GM18951 (cell line): ENCODE results near the gene KRT36.

ENCODE experiments used
- POLR2A ChIP-seq: IDR thresholded peaks from 4 replicates; pipeline ENCODE4 v1.6.1; 2011; ENCODE audit warnings: mild to moderate bottlenecking; ENCODE audit not compliant: insufficient read length, insufficient read depth; ENCODE audit errors: extremely low read depth
- in situ Hi-C: fragments of 300-500 bp; cut with MboI; formaldehyde crosslinking; loops from one replicate; pipeline ENCODE4 v1.12.0; 2022; ENCODE audit warnings: low sequenced_read_pairs, mixed read lengths, inconsistent platforms; ENCODE audit not compliant: unreplicated experiment

Gene KRT36

DNA sequence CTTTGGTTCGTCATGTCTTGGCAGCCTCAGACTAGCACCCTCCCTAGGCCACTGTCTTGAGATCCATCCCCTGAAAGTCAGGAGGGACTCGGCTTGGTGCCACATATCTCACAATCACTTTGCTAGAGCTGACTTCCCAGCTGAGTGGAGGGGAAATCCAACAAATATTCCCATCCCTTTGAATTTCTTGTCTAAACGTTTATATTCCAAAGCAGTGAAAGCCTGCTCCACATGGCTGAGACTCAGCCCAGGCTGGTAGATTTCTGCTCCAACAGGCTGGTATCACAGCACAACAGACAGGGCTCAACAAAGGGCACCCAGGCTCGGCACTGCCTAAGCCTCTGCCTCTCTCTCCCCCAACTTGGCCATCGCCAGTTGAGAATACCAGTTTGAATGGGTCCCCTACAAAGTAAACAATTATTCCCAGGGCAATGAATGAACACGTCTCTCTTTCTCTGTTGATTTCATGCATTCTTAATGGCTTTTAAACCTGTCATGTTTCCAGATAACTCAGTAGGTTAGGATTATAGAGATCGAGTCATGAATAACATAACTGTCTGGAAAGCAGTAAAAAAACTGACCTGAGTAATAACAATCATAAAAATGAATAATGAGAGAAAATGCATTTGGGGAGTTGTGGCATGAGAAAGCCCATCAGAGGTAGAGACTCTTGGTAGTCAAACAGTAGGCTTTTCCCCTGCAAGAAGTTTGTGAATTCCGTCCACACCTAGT, 14.7 kb upstream of the KRT36 start:
- no peak for TF ChIP-seq POLR2A
- in situ Hi-C loops: no loop called here

DNA sequence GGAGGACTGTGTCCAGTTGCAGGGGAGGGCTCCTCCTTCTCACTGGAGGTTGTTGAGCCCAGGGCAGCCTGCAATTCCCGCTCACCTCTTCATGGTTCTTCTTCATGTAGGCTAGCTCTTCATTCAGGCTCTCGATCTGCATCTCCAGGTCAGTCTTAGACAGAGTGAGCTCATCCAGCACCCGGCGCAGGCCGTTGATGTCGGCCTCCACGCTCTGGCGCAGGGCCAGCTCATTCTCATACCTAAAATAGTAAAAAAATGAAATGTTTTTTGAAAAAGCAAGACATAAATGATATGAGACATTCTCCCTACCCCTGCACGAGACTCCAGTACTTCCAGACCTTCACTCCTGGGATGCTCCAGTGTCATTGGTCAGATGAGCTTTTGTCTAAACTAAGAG, 13.5 kb upstream of the KRT36 start:
- TF ChIP-seq POLR2A: no peak
- in situ Hi-C loops: no loop called here

DNA sequence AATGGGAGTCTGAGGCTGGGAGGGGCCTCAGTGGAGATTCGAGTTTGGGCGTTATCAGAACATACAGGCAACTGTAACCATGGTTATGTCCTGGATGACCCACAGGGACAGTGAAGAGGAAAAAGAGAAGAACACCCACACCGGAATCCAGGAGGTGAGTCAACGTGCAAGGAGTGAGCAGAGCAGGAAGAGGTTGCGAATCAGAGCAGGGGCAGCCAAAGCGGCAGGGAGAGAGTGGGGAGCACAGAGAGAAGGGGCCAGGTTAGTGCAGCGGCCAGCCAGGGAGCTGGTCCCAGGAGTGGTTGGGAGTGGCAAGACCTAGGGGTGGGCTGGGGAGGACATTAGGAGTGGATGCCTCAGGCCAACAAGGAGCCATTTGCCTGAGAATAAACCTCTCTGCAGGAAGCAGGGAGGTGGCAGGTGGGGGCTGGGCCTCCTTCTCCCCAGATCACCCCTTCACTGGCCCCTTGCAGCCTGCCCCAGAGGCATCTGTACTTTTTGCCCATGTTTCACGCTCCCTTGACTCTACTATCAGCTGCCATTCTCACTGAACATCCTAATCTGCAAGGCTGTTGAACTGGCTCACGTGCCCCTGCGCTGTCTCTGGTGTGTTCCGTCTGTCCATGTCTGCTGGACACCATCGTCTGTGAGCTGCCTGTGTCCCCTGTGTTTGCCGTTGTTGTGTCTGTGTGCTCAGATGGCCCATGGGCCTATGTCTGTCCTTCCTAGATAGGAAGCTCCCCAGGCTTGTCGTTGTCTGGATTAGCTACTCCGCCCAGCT, 10.6 kb upstream of the KRT36 start:
- no peak for TF ChIP-seq POLR2A

DNA sequence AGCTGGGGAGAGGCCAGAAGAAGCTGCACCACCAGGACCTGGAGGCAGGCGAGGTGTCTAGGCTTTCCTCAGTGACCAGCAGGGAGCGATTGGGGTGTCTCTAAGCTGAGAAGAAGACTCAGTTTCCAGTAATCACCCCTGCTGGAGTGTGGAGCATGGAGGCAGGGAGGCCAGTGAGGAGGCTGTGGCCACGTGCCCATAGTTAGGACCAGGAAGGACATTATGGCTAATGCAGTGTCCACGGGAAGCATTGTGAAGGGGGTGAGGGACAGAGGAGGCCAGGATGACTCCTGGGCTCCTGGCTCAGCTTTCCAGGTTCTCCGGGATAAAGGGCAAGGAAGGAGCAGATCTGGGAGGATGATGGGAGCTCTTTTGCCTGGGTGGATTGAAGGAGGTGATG, 10.0 kb upstream of the KRT36 start:
- in situ Hi-C loops: no loop called here
- no peak for TF ChIP-seq POLR2A

More for the DNA sequence above, 10.6 kb upstream of the KRT36 start:
- in situ Hi-C loops: no loop called here

DNA sequence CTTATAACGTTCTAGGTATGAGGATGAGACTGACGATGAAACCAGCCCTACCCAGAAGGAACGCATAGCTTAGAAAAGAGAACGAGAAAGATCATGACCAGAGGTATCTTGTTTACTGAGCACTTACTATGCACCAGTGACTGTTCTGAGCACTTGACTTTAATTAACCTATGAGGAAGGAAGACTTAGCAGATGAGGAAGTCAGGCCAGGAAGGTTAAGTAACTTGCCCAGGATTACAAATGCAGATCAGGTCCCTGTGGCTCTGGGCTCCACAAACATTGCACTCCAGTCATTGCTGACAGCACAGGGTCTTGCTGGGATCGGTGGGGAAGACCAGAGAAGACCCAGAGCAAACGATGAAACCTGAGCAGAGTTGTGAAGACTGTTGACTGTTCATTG, 8.6 kb upstream of the KRT36 start:
- in situ Hi-C loops: no loop called here
- TF ChIP-seq POLR2A: no peak

DNA sequence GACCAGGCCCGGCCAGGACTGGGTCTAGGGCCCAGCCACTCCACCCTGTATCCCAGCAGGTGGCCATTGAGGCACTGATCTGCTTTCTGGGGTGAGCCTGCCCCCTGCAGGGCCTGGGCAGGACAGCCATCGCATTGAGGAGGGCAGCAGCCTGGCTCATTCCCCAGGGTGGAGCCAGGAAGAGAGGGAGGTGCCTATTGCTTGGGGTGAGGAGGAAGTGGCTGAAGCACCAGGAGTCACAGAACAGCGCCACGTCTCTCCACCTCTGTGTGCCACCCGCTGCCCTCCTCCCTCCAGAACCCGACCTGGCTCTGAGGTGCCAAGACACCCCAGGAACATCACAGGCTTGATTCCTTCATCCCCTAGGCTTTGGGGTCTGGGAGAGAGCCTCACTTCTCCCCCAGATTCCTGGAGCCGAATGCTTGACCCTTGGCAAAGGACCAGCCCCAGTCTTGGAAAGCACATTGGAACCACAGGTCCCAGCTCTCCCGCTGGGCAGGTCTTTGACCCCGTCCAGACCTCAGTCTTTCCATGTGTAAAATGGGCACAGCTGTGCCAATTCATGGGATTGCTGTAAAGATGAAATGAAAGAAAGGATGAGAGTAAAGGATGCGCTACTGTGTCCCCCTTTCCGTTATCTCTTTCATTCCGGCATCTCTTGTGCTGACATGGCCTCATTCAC, 7.2 kb upstream of the KRT36 start:
- TF ChIP-seq POLR2A: no peak
- in situ Hi-C loops: no loop called here

DNA sequence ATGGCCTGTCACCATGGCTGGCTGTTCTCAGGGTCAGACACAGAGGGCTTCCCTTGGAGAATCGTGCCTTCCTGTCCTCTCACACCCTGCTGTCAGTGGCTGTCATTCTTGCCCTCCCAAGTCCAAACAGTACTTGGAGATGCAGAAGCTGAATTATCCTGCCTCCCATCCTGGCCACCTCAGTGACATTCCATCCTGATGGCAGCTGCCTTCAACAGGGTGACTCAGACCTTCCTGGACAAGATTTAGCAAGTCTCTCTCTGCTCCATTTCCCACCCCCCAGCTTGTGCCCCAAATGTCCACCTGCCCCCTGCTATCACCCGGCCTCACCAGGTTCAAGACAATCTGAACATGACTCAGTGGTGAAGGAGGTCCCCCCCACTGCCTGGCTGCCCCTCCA, 4.8 kb upstream of the KRT36 start:
- TF ChIP-seq POLR2A: no peak
- in situ Hi-C loops: no loop called here

DNA sequence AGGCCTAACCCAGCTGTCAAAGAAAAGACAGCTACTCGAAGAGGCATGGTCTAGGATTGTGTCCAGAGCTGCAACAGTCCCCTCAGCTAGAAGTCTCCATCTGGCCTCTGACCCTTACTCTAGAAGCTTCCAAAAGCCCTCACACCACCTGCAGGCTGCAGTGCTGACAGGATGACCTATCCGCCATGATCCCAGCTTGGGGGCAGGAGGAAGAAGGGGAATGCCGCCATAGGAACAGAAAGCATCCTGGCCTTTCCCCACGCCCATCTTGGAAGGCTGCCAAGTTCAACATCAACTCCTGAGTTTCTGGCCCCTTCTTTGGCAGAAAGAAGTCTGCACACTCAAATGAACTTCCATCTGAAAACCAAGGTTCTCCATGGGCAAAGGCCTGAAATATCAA, 3.1 kb upstream of the KRT36 start:
- TF ChIP-seq POLR2A: no peak

DNA sequence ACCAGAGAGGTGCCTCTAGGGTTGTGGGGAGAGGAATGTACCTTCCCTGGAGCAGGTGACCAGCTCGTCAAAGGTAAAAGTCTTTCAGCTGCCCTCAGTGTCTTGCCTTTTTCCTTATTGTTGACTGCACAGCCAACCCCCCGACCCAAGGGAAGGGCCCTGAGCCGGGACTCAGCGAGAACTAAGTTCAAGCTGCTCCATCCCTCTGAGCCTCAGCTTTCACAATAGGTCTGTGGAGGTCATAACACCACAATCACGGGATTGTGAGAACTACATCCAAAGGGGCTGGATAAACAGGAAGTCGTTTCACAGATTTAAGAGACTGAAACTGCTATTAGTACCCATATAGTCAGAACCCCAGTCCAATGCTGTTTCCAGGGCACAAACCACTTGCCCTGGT, 2.6 kb upstream of the KRT36 start:
- in situ Hi-C loops: no loop called here
- TF ChIP-seq POLR2A: no peak

More for the DNA sequence above, 3.1 kb upstream of the KRT36 start:
- in situ Hi-C loops: no loop called here

DNA sequence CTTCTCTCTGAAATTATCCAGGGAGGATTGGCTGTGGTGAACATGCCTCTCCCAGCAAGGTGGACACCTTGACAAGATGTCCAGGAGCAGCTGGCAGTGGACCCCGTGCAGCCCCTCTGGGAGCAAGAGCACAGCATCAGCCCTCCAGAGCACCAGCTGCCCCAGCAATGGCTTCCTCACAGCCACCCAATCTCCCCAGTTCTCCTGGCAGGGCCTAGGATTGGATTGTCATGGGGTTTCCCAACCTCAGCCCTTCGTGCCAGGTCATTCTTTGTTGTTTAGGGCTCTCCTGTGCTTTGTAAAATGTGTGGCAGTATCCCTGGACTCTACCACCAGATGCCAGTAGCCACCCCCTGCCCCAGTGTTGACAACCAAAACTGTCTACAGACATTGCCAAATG, 1.8 kb upstream of the KRT36 start:
- in situ Hi-C loops: no loop called here
- TF ChIP-seq POLR2A: no peak

DNA sequence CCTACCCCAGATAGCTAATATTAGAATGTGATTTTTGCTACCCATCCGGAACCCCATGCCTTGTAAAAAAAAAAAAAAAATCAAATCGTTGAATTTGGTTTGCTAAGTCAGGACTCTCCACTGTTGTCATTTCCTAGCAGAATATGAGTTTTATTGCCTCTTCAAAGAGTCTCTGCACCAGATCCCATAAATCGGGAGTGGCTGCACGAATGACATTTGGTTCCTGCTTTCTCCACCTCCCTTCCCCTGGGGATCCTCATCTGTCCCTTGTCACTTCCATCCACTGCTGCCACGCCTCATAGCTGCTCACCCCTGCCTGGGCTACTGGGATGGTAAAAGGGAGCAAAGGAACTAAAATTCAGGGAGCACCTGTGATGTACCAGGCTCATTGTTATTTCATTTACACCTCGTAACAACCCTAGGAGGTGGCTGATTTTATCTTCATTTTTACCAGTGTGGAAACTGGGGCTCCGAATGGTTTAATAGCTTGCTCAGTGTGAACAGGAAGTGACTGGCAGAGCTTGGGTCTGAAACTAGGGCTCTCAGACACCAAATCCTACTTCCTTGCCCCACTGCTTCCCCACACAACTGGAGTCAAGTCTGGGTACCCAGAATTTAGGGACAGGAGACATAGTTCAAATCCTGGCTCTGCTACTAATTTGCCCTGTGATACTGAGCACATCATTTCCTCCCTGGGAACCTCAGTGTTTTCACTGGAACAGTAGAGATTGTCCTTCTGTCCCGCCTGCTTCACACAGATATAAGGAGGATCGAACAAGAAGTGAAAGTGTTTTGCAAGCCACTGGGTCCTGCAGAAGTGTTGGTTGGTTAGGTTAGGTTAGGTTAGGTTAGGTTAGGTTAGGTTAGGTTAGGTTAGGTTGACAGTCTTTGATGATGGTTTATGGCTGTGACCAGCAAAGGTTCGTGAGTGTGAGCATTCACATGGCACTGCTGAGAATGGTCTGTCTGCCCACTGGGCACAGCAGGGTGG, 585 bp upstream of the KRT36 start:
- TF ChIP-seq POLR2A: no peak
- in situ Hi-C loops: no loop called here

DNA sequence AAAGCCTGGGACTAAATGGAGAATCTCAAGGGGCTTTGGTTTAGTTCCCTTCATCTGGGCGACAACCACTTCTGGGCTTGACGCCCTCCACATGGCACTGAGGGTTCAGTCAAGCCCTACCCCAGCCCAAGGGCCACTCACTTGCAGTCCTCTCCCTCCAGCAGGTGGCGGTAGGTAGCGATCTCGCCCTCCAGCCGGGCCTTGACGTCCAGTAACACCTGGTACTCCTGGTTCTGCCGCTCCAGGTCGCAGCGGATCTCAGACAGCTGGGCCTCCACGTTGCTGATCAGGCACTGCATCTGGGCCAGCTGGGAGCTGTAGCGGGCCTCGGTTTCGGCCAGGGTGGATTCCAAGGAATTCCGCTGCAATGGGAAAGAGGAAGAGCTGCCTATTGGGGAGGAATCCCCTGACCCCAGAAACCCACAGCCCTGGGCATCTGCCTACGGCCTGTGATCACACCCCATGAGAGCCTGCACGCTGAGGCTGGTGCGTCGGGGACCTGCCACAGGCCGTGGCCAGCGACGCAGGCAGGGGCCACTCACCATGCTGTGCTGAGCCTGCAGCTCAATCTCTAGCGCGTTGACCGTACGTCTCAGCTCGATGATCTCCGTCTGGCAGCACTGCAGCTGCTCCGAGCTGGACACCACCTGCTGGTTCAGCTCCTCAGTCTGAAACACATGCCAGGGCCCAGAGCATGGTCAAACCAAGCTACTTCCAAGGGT, 2.7 kb downstream of the KRT36 start:
- in situ Hi-C loops: no loop called here
- no peak for TF ChIP-seq POLR2A

DNA sequence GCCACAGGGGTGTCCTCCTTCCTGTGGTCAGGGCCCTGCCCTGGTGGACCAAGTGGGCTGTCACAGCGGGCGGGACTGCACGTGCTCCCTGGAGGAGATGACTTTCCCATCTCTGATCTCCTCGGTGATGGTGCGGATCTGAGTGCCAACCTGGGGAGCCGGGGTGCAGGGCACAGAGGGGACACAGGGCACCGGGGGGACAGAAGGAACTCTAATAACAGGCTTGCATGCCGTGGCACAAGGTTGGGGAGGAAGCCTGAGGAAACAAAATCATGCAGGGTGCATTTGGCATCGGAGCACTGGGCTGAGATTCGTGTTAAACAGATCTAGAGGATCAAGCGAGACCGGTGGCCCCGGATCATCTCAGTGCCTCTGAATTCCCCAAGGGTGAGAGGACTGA, 3.4 kb downstream of the KRT36 start:
- TF ChIP-seq POLR2A: no peak
- in situ Hi-C loops: no loop called here
